Mesothelial cell of epicardium (in vitro differentiated cells): ENCODE results near the gene WHRN. TPM values are rescaled to one million over a fixed set of nuclear protein-coding genes. Genes with fewer than 3 reads are reported as not detected.

Experiments used
- DNase-seq, 2 experiments: peaks; one replicate each; pipeline ENCODE4 v3.0.0; 2021; ENCODE audit warnings: low spot score in 2 of 2; ENCODE audit not compliant: unreplicated experiment in 2 of 2
- H3K27ac Mint-ChIP-seq: 2 replicates; pipeline ENCODE4 v1.8.0; 2021; ENCODE audit warnings: mixed read lengths
- H3K27me3 Mint-ChIP-seq: 2 replicates; pipeline ENCODE4 v1.8.0; 2021; ENCODE audit warnings: low read depth, mixed read lengths
- H3K36me3 Mint-ChIP-seq: 2 replicates; pipeline ENCODE4 v1.8.0; 2021; ENCODE audit warnings: mixed read lengths
- H3K4me1 Mint-ChIP-seq: 2 replicates; pipeline ENCODE4 v1.8.0; 2021; ENCODE audit warnings: mixed read lengths
- H3K4me3 Mint-ChIP-seq: 2 replicates; pipeline ENCODE4 v1.8.0; 2021; ENCODE audit warnings: mild to moderate bottlenecking, moderate library complexity, mixed read lengths
- H3K9me3 Mint-ChIP-seq: 2 replicates; pipeline ENCODE4 v1.8.0; 2021; ENCODE audit warnings: mixed read lengths
- total RNA-seq: library from RNA; stranded (reverse); gene quantifications from 3 replicates; pipeline ENCODE4 v1.2.1, GENCODE V29; 2021
- TF ChIP-seq, protein P1 (sequence below): fragments of 200-600 bp; sonication (generic); IDR thresholded peaks from one replicate; pipeline ENCODE4 v1.5.0; 2021; ENCODE audit warnings: antibody characterized with exemption; ENCODE audit not compliant: unreplicated experiment

WHRN gene
- total RNA-seq, 1 donor from 2014 or later: 25.5 TPM

DNA sequence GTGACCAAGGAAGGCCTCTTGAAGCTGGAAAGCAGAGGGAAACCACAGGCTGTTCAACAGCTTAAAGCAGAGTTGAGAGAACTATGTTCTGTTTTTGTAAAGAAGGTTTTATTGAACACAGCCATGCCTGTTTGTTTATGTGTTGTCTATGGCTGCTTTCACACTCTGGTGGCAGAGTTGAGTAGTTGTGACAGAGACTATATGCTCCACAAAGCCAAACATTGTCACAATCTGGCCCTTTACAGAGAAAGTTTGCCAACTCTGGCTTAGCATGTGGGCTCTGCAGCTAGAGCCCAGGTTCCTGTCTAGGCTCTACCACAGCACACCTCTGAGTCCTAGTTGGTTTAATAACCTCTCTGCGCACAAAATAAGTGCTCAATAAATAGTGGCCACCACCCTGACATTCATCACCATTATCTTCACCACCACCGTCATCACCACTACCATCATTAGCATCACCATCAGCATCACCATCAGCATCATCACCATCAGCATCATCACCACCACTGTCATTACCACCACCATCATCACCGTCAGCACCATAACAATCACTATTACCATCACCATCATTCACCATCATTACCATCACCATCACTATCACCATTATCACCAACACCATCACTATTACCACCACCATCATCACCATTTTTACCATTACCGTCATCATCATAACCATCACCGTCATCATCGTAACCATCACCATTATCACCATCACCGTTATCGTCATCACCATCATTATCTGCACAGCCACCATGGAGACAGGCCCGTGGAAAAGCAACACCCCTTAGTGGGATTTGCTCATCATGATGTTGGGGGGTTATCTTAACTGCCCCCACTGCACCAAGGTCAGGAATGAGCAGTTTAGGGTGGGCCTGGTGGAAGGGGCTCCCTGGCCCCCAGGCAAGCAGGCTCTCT lies 135.8 kb downstream of the WHRN start:
- H3K4me3 Mint-ChIP-seq: no peak overlapping the region

DNA sequence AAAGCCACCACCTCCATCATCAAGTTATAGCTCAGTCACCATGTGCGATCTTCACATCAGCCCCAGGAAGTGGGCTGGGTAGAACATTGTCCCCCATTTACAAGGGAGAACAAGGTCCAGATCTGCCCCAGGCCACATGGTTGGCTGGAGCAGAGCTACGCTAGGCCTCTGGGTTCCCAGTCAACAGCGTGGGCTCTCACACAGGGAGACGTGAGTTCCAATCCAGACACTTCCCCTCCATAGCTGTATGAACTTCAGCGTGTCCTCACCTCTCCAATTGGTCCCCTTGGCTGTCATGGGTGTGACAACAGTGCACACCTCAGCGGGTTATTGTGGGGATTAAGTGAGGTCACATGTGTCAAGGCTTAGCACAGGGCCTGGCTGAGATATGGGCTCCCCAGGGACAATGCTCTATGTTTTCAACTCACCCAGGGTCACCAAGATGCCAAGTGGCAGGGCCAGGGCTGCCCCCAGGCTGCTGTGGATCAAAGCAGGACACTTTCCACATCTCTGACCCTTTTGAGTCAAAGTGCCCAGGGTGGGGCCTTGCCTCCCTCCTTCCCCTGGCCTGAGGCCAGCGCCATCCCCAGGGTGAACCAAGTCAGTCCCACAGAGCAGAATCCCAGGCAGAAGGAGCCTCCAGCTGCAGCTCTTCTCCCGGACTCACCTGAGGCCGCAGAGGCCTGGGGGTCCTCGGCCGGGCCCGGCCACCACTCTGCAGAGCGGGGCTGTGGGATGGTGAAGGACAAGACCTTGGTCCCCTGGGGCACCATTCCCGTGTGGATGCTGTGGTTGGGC lies 137.3 kb downstream of the WHRN start:
- Mint-ChIP-seq H3K4me3 (no peak overlapping the region), H3K27ac (no peak overlapping the region), H3K36me3 (peaks cover 16% of the 10 kb centered on the region), H3K4me1 (peaks cover 4% of the 10 kb centered on the region), H3K9me3 (no peaks in the 10 kb centered on the region), H3K27me3 (no peaks in the 10 kb centered on the region)
- no peak for DNase-seq
- TF ChIP-seq, protein P1, sequence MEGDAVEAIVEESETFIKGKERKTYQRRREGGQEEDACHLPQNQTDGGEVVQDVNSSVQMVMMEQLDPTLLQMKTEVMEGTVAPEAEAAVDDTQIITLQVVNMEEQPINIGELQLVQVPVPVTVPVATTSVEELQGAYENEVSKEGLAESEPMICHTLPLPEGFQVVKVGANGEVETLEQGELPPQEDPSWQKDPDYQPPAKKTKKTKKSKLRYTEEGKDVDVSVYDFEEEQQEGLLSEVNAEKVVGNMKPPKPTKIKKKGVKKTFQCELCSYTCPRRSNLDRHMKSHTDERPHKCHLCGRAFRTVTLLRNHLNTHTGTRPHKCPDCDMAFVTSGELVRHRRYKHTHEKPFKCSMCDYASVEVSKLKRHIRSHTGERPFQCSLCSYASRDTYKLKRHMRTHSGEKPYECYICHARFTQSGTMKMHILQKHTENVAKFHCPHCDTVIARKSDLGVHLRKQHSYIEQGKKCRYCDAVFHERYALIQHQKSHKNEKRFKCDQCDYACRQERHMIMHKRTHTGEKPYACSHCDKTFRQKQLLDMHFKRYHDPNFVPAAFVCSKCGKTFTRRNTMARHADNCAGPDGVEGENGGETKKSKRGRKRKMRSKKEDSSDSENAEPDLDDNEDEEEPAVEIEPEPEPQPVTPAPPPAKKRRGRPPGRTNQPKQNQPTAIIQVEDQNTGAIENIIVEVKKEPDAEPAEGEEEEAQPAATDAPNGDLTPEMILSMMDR: no peak

More for the DNA sequence above, 135.8 kb downstream of the WHRN start:
- TF ChIP-seq, protein P1: no peak
- H3K27ac Mint-ChIP-seq: no peak overlapping the region
- DNase-seq: no peak
- no peaks in the 10 kb centered on the region for H3K27me3 Mint-ChIP-seq
- peaks cover 11% of the 10 kb centered on the region for H3K36me3 Mint-ChIP-seq
- H3K9me3 Mint-ChIP-seq: no peaks in the 10 kb centered on the region
- peaks cover 4% of the 10 kb centered on the region for H3K4me1 Mint-ChIP-seq

DNA sequence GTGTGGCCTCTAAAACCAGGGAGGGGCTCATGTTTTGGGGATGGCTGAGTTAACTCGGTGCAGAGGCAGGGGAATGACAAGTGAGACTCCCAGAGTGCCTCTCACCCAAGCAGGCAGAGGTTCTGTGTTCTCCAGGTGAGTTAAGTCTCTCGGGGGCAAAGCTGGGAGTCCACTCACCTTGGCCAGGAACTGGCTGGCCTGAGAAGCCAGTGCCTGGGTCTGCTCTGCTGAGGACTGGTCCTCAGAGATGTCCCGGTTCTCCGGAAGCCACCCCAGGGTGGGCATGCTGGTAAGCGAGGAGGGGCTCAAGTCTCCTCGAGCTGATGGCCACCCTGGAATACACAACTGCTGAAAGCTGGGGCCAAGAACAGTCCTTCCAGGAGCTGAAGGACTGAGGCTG lies 137.9 kb downstream of the WHRN start:
- no peak overlapping the region for H3K4me3 Mint-ChIP-seq
- peaks cover 16% of the 10 kb centered on the region for H3K36me3 Mint-ChIP-seq
- no peaks in the 10 kb centered on the region for H3K27me3 Mint-ChIP-seq
- no peaks in the 10 kb centered on the region for H3K9me3 Mint-ChIP-seq
- TF ChIP-seq, protein P1: no peak
- no peak for DNase-seq
- H3K4me1 Mint-ChIP-seq: peaks cover 4% of the 10 kb centered on the region
- H3K27ac Mint-ChIP-seq: no peak overlapping the region

DNA sequence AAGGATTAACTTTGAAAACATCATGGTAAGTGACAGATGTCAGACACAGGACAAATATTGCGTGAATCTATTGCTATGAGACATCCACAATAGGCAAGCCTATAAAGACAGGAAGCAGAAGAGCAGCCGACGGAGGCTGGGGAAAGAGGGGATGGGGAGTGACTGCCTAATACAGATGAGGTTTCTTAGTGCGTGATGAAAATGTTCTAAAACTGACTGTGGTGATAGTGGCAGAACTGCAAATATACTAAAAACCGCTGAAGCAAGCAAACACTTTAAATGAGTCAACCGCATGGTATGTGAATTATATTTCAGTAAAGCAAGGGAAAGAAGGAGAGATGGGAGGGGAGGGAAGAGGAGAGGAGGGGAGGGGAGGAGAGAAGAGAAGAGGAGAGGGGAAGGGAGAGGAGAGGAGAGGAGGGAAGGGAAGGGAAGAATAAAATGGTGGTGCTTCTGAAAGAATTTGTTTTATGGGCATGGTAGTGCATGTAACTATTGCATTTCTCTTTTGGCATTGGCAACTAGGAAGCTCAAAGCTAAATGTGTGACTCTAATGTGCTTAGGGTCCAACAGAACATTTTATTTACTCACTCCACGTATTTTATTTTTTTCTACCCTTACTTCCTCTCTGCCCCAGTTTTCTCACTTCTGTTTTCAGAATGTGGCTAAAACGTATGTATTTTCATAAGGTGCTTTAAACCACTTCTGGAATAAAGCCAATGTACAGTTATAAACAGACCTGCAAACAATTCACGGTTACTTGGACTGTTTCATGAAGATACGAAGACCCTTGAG lies 138.7 kb downstream of the WHRN start:
- H3K4me1 Mint-ChIP-seq: peaks cover 4% of the 10 kb centered on the region
- no peaks in the 10 kb centered on the region for H3K9me3 Mint-ChIP-seq
- TF ChIP-seq, protein P1: no peak
- H3K4me3 Mint-ChIP-seq: no peak overlapping the region
- peaks cover 18% of the 10 kb centered on the region for H3K36me3 Mint-ChIP-seq
- no peak for DNase-seq
- no peak overlapping the region for H3K27ac Mint-ChIP-seq
- H3K27me3 Mint-ChIP-seq: no peaks in the 10 kb centered on the region

DNA sequence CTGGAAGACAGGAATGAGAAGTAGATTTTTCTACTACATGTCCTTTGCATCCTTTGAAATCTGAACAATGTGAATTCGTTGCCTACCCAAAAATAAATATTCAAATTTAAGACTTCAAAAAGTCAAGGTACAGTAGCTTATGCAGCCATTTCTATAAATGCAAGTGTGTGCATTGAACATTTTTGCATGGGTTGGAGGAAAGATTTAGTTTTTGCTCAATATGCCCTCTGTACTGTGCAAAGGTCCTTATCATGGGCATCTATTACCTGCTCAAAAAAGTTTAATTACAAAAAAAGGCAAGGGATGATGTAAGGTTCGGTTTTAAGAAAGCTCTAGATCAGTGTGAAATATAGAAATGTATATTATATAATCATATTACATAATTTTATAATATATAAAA lies 140.1 kb downstream of the WHRN start:
- DNase-seq: no peak
- H3K4me3 Mint-ChIP-seq: no peak overlapping the region
- no peak overlapping the region for H3K27ac Mint-ChIP-seq
- no peaks in the 10 kb centered on the region for H3K27me3 Mint-ChIP-seq
- H3K4me1 Mint-ChIP-seq: peaks cover 4% of the 10 kb centered on the region
- no peaks in the 10 kb centered on the region for H3K9me3 Mint-ChIP-seq
- H3K36me3 Mint-ChIP-seq: peaks cover 27% of the 10 kb centered on the region
- TF ChIP-seq, protein P1: no peak
